Measurements from ENCODE around the gene C19orf73.
"Not testable (repeated sequence)": the region's sequence is repeated elsewhere in the genome, so short reads cannot be mapped to it uniquely, and the experiment has no call there.

The C19orf73 gene

GRCh38 chr19:49084206-49085019, 34.5 kb downstream of the C19orf73 start:
- H3K4me1 Mint-ChIP-seq (ENCODE audit: low read depth), result peaks cover 23% of the 10 kb centered on the region
- H3K27ac Mint-ChIP-seq, result peak overlapping the region; percentile 87

GRCh38 chr19:49081273-49081672, 37.7 kb downstream of the C19orf73 start:
- Mint-ChIP-seq H3K4me1 (ENCODE audit: low read depth) (peaks cover 9% of the 10 kb centered on the region), H3K9me3 (no peaks in the 10 kb centered on the region), H3K4me3 (no peak overlapping the region), H3K27ac (no peak overlapping the region), H3K27me3 (ENCODE audit: low read depth) (peaks cover 5% of the 10 kb centered on the region), H3K36me3 (ENCODE audit: low read depth) (peaks cover 4% of the 10 kb centered on the region)

More at GRCh38 chr19:49084206-49085019, 34.5 kb downstream of the C19orf73 start:
- peaks cover 5% of the 10 kb centered on the region for H3K27me3 Mint-ChIP-seq (ENCODE audit: low read depth)
- peak overlapping the region; percentile 98 for H3K4me3 Mint-ChIP-seq
- peaks cover 14% of the 10 kb centered on the region for H3K36me3 Mint-ChIP-seq (ENCODE audit: low read depth)
- H3K9me3 Mint-ChIP-seq, result no peaks in the 10 kb centered on the region

- Mint-ChIP-seq H3K27me3 (ENCODE audit: low read depth) (peaks cover 5% of the 10 kb centered on the region), H3K4me3 (no peak overlapping the region), H3K4me1 (ENCODE audit: low read depth) (peaks cover 8% of the 10 kb centered on the region), H3K36me3 (ENCODE audit: low read depth) (no peaks in the 10 kb centered on the region), H3K9me3 (no peaks in the 10 kb centered on the region), H3K27ac (no peak overlapping the region)
Measured at GRCh38 chr19:49080392-49080791, 38.6 kb downstream of the C19orf73 start.

GRCh38 chr19:49074869-49075268, 44.1 kb downstream of the C19orf73 start:
- not testable (repeated sequence) for H3K4me1 Mint-ChIP-seq (ENCODE audit: low read depth); H3K4me3 Mint-ChIP-seq
- peaks cover 37% of the 10 kb centered on the region for H3K27me3 Mint-ChIP-seq (ENCODE audit: low read depth)

GRCh38 chr19:49073514-49074378, 45.2 kb downstream of the C19orf73 start:
- Mint-ChIP-seq H3K27me3 (ENCODE audit: low read depth) (peaks cover 48% of the 10 kb centered on the region), H3K4me3 (peak overlapping the region; percentile 71), H3K9me3 (no peaks in the 10 kb centered on the region), H3K4me1 (ENCODE audit: low read depth) (peaks cover 2% of the 10 kb centered on the region), H3K27ac (no peak overlapping the region), H3K36me3 (ENCODE audit: low read depth) (peaks cover 1% of the 10 kb centered on the region)

More at GRCh38 chr19:49074869-49075268, 44.1 kb downstream of the C19orf73 start:
- H3K36me3 Mint-ChIP-seq (ENCODE audit: low read depth); H3K27ac Mint-ChIP-seq; H3K9me3 Mint-ChIP-seq: not testable (repeated sequence)

- H3K27me3 Mint-ChIP-seq (ENCODE audit: low read depth), result peaks cover 62% of the 10 kb centered on the region
- no peak overlapping the region for H3K4me3 Mint-ChIP-seq
- no peak overlapping the region for H3K27ac Mint-ChIP-seq
Measured at GRCh38 chr19:49071860-49072547, 46.9 kb downstream of the C19orf73 start.

GRCh38 chr19:49070416-49070815, 48.5 kb downstream of the C19orf73 start:
- Mint-ChIP-seq H3K27ac (no peak overlapping the region), H3K4me1 (ENCODE audit: low read depth) (peaks cover 2% of the 10 kb centered on the region), H3K27me3 (ENCODE audit: low read depth) (peaks cover 77% of the 10 kb centered on the region), H3K36me3 (ENCODE audit: low read depth) (peaks cover 1% of the 10 kb centered on the region), H3K9me3 (no peaks in the 10 kb centered on the region), H3K4me3 (no peak overlapping the region)

More at GRCh38 chr19:49071860-49072547, 46.9 kb downstream of the C19orf73 start:
- H3K4me1 Mint-ChIP-seq (ENCODE audit: low read depth), result peaks cover 2% of the 10 kb centered on the region
- H3K9me3 Mint-ChIP-seq, result no peaks in the 10 kb centered on the region
- peaks cover 1% of the 10 kb centered on the region for H3K36me3 Mint-ChIP-seq (ENCODE audit: low read depth)

- H3K4me1 Mint-ChIP-seq (ENCODE audit: low read depth), result peaks cover 2% of the 10 kb centered on the region
Measured at GRCh38 chr19:49069026-49069425, 49.9 kb downstream of the C19orf73 start.

More at GRCh38 chr19:49069026-49069425, 49.9 kb downstream of the C19orf73 start:
- Mint-ChIP-seq H3K4me3 (no peak overlapping the region), H3K27ac (no peak overlapping the region), H3K27me3 (ENCODE audit: low read depth) (peaks cover 81% of the 10 kb centered on the region), H3K9me3 (no peaks in the 10 kb centered on the region), H3K36me3 (ENCODE audit: low read depth) (peaks cover 1% of the 10 kb centered on the region)
